Heart left ventricle (tissue), 16 donors: ENCODE data around the gene WBP1. TPM values are rescaled to one million over a fixed set of nuclear protein-coding genes. Genes with fewer than 3 reads are reported as not detected.
A peak's percentile ranks its signal among the peaks of the same experiment; 100 is the strongest.
"Not testable (repeated sequence)": the region's sequence is repeated elsewhere in the genome, so short reads cannot be mapped to it uniquely, and the experiment has no call there.

Source experiments
- ATAC-seq, 4 donors: fragments of 200-7000 bp; cut with Tn5 transposase; one replicate each; pipeline ENCODE4 v1.9.1; 2020 to 2022; ENCODE audit warnings: moderate library complexity in 4 of 4, mild to moderate bottlenecking in 3 of 4, moderate number of reproducible peaks in 1 of 4
- DNase-seq, 5 donors: peaks; one replicate each; pipeline ENCODE4 v3.0.0-alpha.2; 2020
- H3K27ac ChIP-seq, 12 donors: fragments of 200-600 bp; sonication (generic) in 4 of 12; one replicate each; pipeline versions ENCODE4 v1.5.0 to v1.8.0; 2016 to 2022; ENCODE audit warnings: mild to moderate bottlenecking in 2 of 12
- H3K27me3 ChIP-seq, 9 donors: fragments of 200-600 bp; sonication (generic) in 2 of 9; one replicate each; pipeline versions ENCODE4 v1.5.1 to v1.8.0; 2016 to 2022; ENCODE audit warnings: mild to moderate bottlenecking in 3 of 9
- H3K36me3 ChIP-seq, 9 donors: fragments of 200-600 bp; sonication (generic) in 2 of 9; one replicate each; pipeline versions ENCODE4 v1.5.0 to v1.8.0; 2018 to 2022; ENCODE audit warnings: mild to moderate bottlenecking in 2 of 9
- H3K4me1 ChIP-seq, 12 donors: fragments of 200-600 bp; sonication (generic) in 4 of 12; one replicate each; pipeline versions ENCODE4 v1.5.0 to v1.8.0; 2016 to 2022; ENCODE audit warnings: mild to moderate bottlenecking in 3 of 12
- H3K4me3 ChIP-seq, 12 donors: fragments of 200-600 bp; sonication (generic) in 4 of 12; one replicate each; pipeline versions ENCODE4 v1.5.0 to v1.8.0; 2017 to 2022; ENCODE audit warnings: mild to moderate bottlenecking in 9 of 12, moderate library complexity in 4 of 12
- H3K9me3 ChIP-seq, 12 donors: fragments of 200-600 bp; sonication (generic) in 4 of 12; one replicate each; pipeline versions ENCODE4 v1.5.0 to v1.8.0; 2016 to 2022; ENCODE audit warnings: mild to moderate bottlenecking in 1 of 12
- POLR2A ChIP-seq, 2 donors: fragments of 450-650 bp; IDR thresholded peaks; one replicate each; pipeline ENCODE4 v1.6.1; 2017; ENCODE audit warnings: antibody characterized with exemption in 2 of 2, mild to moderate bottlenecking in 2 of 2, moderate library complexity in 2 of 2
- WGBS, 4 donors: extraction: QIAGEN DNeasy Blood & Tissue Kit in 2 of 4; methylation state at CpG; one replicate each; pipeline versions ENCODE4 v1.1.5 to v1.1.7; 2013 to 2018; 5-methylcytosine and 5-hydroxymethylcytosine counted together
- intact Hi-C, 10 donors: fragments of 100-400 bp; cut with DNase I; formaldehyde crosslinking; loops; one replicate each; pipeline versions ENCODE4 v1.11.1 to v1.14.2; 2022
- polyA plus RNA-seq, 2 donors: library from polyadenylated mRNA; stranded (reverse); fragments of 200-250 nt; gene quantifications; one replicate each; pipeline ENCODE4 v1.2.3, GENCODE V29; 2013
- total RNA-seq, 9 donors: library from RNA; depleted of rRNA in 2 of 9; stranded (reverse); fragments of >200 nt in 2 of 9; fragmentation: NEBNext Ultra II Directional in 3 of 9; extraction: Animal tissue kit (Norgen Biotek cat#: 25700) in 3 of 9; gene quantifications; one replicate each; pipeline versions ENCODE4 v1.1.0 to v1.2.4, GENCODE V29; 2016 to 2023
- TF ChIP-seq, protein P1 (sequence below), 12 donors: fragments of 200-600 bp; sonication (generic) in 4 of 12; IDR thresholded peaks; one replicate each; pipeline versions ENCODE4 v1.5.0 to v1.8.0; 2018 to 2022; ENCODE audit warnings: antibody characterized with exemption in 12 of 12, mild to moderate bottlenecking in 5 of 12
- donor health status: ischemic (EF 13 %, LVEDD 7.1; RV severe dilation, severe dysfunction).
- donor health status: healthy with polysubstance abuse.
- donor health status: DM: no; HTN: yes; CAD: no.
- donor health status: DM: no; HTN: no; CAD: no.
- donor health status: ischemic (EF 25% LVEDD 6.9; RV normal size, moderate dysfunction).
- donor health status: ischemic (EF 25% LVEDD 5.7; RV mildly dilated, moderate dysfunction).
- donor health status: healthy.
- donor health status: DM: yes; HTN: yes; CAD: no.
- donor health status: ischemic (EF 35%, LVEDD 5.7; RV mildly dilated, moderate dysfunction).
- donor health status: nonischemic (EF 11% LVEDD 7.7; RV severe dilation, severe dysfunction).
- donor health status: DM: yes; HTN: yes; CAD: no.
- donor health status: PGD.
- donor health status: ischemic (EF 29% LVEDD 5.4; RV normal size, mild dysfunction).
- donor health status: nonischemic (EF 23%, LVEDD 6.1; RV moderate dilation, normal function).

WBP1 gene
- total and polyA plus RNA-seq, 11 donors: 29.0 to 58.4 (median 42.4) TPM

GRCh38 chr2:74420006-74420405, 38.2 kb upstream of the WBP1 start:
- 82 to 87% (median 85%) methylated on average over 2 of the region's 2 CpGs for WGBS, 4 donors
- H3K4me3 ChIP-seq: no peak overlapping the region
- no peak overlapping the region for H3K27ac ChIP-seq
- peaks cover 0 to 47% (median 20%) of the 10 kb centered on the region in 12 donors for H3K4me1 ChIP-seq
- TF ChIP-seq POLR2A (IDR thresholded peaks at IDR 0.05): no peak
- TF ChIP-seq, protein P1, sequence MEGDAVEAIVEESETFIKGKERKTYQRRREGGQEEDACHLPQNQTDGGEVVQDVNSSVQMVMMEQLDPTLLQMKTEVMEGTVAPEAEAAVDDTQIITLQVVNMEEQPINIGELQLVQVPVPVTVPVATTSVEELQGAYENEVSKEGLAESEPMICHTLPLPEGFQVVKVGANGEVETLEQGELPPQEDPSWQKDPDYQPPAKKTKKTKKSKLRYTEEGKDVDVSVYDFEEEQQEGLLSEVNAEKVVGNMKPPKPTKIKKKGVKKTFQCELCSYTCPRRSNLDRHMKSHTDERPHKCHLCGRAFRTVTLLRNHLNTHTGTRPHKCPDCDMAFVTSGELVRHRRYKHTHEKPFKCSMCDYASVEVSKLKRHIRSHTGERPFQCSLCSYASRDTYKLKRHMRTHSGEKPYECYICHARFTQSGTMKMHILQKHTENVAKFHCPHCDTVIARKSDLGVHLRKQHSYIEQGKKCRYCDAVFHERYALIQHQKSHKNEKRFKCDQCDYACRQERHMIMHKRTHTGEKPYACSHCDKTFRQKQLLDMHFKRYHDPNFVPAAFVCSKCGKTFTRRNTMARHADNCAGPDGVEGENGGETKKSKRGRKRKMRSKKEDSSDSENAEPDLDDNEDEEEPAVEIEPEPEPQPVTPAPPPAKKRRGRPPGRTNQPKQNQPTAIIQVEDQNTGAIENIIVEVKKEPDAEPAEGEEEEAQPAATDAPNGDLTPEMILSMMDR (IDR thresholded peaks at IDR 0.05): no peak
- H3K36me3 ChIP-seq: peaks cover 0 to 5% (median 0%) of the 10 kb centered on the region in 9 donors
- no peaks in the 10 kb centered on the region for H3K9me3 ChIP-seq
- DNase-seq (no peak), ATAC-seq (no peak)
- intact Hi-C loops: no loop called here
- no peaks in the 10 kb centered on the region for H3K27me3 ChIP-seq

- H3K27me3 ChIP-seq, DNase-seq, H3K9me3 ChIP-seq, intact Hi-C loops, ATAC-seq: not testable (repeated sequence)
- H3K27ac ChIP-seq: peak overlapping the region in 1 of 12 donors; percentile 32
- H3K4me1 ChIP-seq: peaks cover 0 to 41% (median 18%) of the 10 kb centered on the region in 12 donors
- H3K36me3 ChIP-seq: peaks cover 0 to 10% (median 3%) of the 10 kb centered on the region in 9 donors
- 76 to 83% (median 79%) methylated on average over 19 of the region's 19 CpGs for WGBS, 4 donors
- H3K4me3 ChIP-seq: peak overlapping the region in 9 of 12 donors; percentile 63 to 79 (median 67)
These were observed 37.7 kb upstream of the WBP1 start for GRCh38 chr2:74420443-74421103.

GRCh38 chr2:74421221-74421870, 36.9 kb upstream of the WBP1 start, which contains the start of the genes C2orf81 and WDR54:
Gene C2orf81, minus strand, starts transcription at chr2:74421619. Its CDS starts 59 bp downstream, at chr2:74421560.
Gene WDR54, plus strand, starts transcription at chr2:74421730. Its CDS starts 424 bp downstream, at chr2:74422154.
- TF ChIP-seq POLR2A (IDR thresholded peaks at IDR 0.05): peak in 1 of 2 donors; percentile 55
- TF ChIP-seq, protein P1 (IDR thresholded peaks at IDR 0.05): no peak
- peak within 1 kb of the TSS; percentile 47 to 79 (median 66) for H3K4me3 ChIP-seq
- peaks cover 0 to 18% (median 10%) of the 10 kb centered on the region in 9 donors for H3K36me3 ChIP-seq
- peak within 1 kb of the TSS in 10 of 12 donors; percentile 21 to 73 (median 47) for H3K27ac ChIP-seq
- ATAC-seq (peak; percentile 62 to 90 (median 89)), DNase-seq (peak; percentile 88 to 94 (median 90))
- no peaks in the 10 kb centered on the region for H3K27me3 ChIP-seq
- H3K4me1 ChIP-seq: peaks cover 0 to 33% (median 14%) of the 10 kb centered on the region in 12 donors
- WGBS, 4 donors: 0 to 2% (median 1%) methylated on average over 29 to 57 of the region's 57 CpGs
- intact Hi-C loops: no loop called here
- no peaks in the 10 kb centered on the region for H3K9me3 ChIP-seq

- WGBS, 4 donors: 76 to 85% (median 78%) methylated on average over 8 to 9 of the region's 9 CpGs
- TF ChIP-seq, protein P1 (IDR thresholded peaks at IDR 0.05): no peak
- TF ChIP-seq POLR2A (IDR thresholded peaks at IDR 0.05): no peak
- Histone ChIP-seq H3K27ac (no peak overlapping the region), H3K4me1 (peaks cover 0 to 31% (median 12%) of the 10 kb centered on the region in 12 donors), H3K27me3 (no peaks in the 10 kb centered on the region), H3K9me3 (no peaks in the 10 kb centered on the region), H3K4me3 (no peak overlapping the region), H3K36me3 (peaks cover 0 to 38% (median 29%) of the 10 kb centered on the region in 9 donors)
- ATAC-seq: no peak
- no peak for DNase-seq
- intact Hi-C loops: no loop called here
These were observed 34.8 kb upstream of the WBP1 start for GRCh38 chr2:74423231-74424095.
